SK-N-SH treated with all-trans-retinoic acid at 6 μM for 48 hours (cell line): ENCODE results near the gene TESMIN.
A peak's percentile ranks its signal among the peaks of the same experiment; 100 is the strongest.

Experiments
- ATAC-seq: fragments of 200-7000 bp; cut with Tn5 transposase; 3 replicates; pipeline ENCODE4 v1.9.1; 2020; ENCODE audit warnings: mild to moderate bottlenecking, moderate library complexity
- BACH2 ChIP-seq: fragments of 250-450 bp; sonication (Bioruptor Pico); IDR thresholded peaks from 2 replicates; pipeline ENCODE4 v1.9.0; 2021; ENCODE audit warnings: mild to moderate bottlenecking, borderline replicate concordance
- CSDC2 ChIP-seq: fragments of 250-450 bp; sonication (Bioruptor Pico); IDR thresholded peaks from 2 replicates; pipeline ENCODE4 v1.5.0; 2020; ENCODE audit warnings: mild to moderate bottlenecking, moderate library complexity
- CSRNP3 ChIP-seq: fragments of 250-450 bp; sonication (Bioruptor Pico); IDR thresholded peaks from 2 replicates; pipeline ENCODE4 v1.5.1; 2021; ENCODE audit warnings: mild to moderate bottlenecking, moderate library complexity
- ESRRG ChIP-seq: fragments of 250-450 bp; sonication (Bioruptor Pico); IDR thresholded peaks from 2 replicates; pipeline ENCODE4 v1.6.1; 2021; ENCODE audit warnings: mild to moderate bottlenecking
- GLIS3 ChIP-seq: fragments of 250-450 bp; sonication (Bioruptor Pico); IDR thresholded peaks from 2 replicates; pipeline ENCODE4 v1.5.0; 2020; ENCODE audit warnings: mild to moderate bottlenecking, moderate library complexity
- ISL1 ChIP-seq: fragments of 250-450 bp; sonication (Bioruptor Pico); IDR thresholded peaks from 2 replicates; pipeline ENCODE4 v2.1.2; 2022; ENCODE audit warnings: mild to moderate bottlenecking, moderate library complexity
- PPARA ChIP-seq: fragments of 250-450 bp; sonication (Bioruptor Pico); IDR thresholded peaks from 2 replicates; pipeline ENCODE4 v1.5.0; 2020; ENCODE audit warnings: mild to moderate bottlenecking, borderline replicate concordance
- RARB ChIP-seq: fragments of 250-450 bp; sonication (Bioruptor Pico); IDR thresholded peaks from 2 replicates; pipeline ENCODE4 v1.8.0; 2021; ENCODE audit warnings: mild to moderate bottlenecking, moderate library complexity
- SNAI2 ChIP-seq: fragments of 250-450 bp; sonication (Bioruptor Pico); IDR thresholded peaks from 2 replicates; pipeline ENCODE4 v1.5.0; 2020; ENCODE audit warnings: mild to moderate bottlenecking, moderate library complexity
- TOX ChIP-seq: fragments of 250-450 bp; sonication (Bioruptor Pico); IDR thresholded peaks from 2 replicates; pipeline ENCODE4 v1.8.0; 2021; ENCODE audit warnings: mild to moderate bottlenecking, moderate library complexity, borderline replicate concordance
- TSHZ2 ChIP-seq: fragments of 250-450 bp; sonication (Bioruptor Pico); IDR thresholded peaks from 2 replicates; pipeline ENCODE4 v1.5.0; 2020; ENCODE audit warnings: mild to moderate bottlenecking, moderate library complexity
- ZC3H10 ChIP-seq: fragments of 250-450 bp; sonication (Bioruptor Pico); IDR thresholded peaks from 2 replicates; pipeline ENCODE4 v1.5.1; 2021; ENCODE audit warnings: mild to moderate bottlenecking, moderate library complexity
- ZFP3 ChIP-seq: fragments of 250-450 bp; sonication (Bioruptor Pico); IDR thresholded peaks from 2 replicates; pipeline ENCODE4 v1.5.0; 2020; ENCODE audit warnings: mild to moderate bottlenecking, moderate library complexity
- ZFP30 ChIP-seq: fragments of 450-650 bp; formaldehyde crosslinking; IDR thresholded peaks from 2 replicates; pipeline ENCODE4 v1.5.0; 2022; ENCODE audit warnings: mild to moderate bottlenecking, moderate library complexity
- ZNF565 ChIP-seq: fragments of 450-650 bp; formaldehyde crosslinking; conservative IDR thresholded peaks from 2 replicates; pipeline ENCODE4 v1.5.0; 2020; ENCODE audit warnings: low read depth, mild to moderate bottlenecking, moderate library complexity
- ZNF70 ChIP-seq: fragments of 450-650 bp; formaldehyde crosslinking; IDR thresholded peaks from 2 replicates; pipeline ENCODE4 v1.5.0; 2020; ENCODE audit warnings: mild to moderate bottlenecking, moderate library complexity
- ZNF8 ChIP-seq: fragments of 450-650 bp; formaldehyde crosslinking; IDR thresholded peaks from 2 replicates; pipeline ENCODE4 v1.5.0; 2020; ENCODE audit warnings: mild to moderate bottlenecking, moderate library complexity
- TF ChIP-seq, protein P1 (sequence below): fragments of 250-450 bp; sonication (Bioruptor Pico); IDR thresholded peaks from 2 replicates; pipeline ENCODE4 v1.8.0; 2021; ENCODE audit warnings: low read depth, mild to moderate bottlenecking, moderate library complexity, borderline replicate concordance
- TF ChIP-seq, protein P2 (sequence below): fragments of 250-450 bp; sonication (Bioruptor Pico); IDR thresholded peaks from 2 replicates; pipeline ENCODE4 v1.5.1; 2020; ENCODE audit warnings: low read depth, mild to moderate bottlenecking, moderate library complexity

Gene TESMIN

DNA sequence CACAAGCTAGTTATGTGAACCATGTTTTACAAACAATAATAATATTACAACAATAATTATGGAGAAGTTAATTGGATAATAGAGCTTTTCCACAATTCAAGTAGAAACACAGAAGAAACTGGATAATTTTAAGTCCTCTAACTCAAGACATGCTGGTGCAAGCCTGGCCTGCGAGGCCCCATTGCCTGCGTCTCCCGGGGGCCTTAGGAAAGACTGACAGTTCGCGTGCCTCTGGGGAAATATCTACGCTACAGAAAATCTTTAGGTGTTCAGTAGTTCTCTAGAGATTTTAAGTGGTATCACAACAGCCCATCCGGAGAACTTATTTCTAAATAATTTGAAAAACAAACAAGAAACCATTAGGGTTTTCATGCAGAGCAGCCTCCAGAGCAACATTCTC lies 43.8 kb downstream of the TESMIN start:
- ATAC-seq: no peak
- no peak for TF ChIP-seq GLIS3 (CRISPR knock-in tag)
- no peak for TF ChIP-seq SNAI2 (CRISPR knock-in tag)
- no peak for TF ChIP-seq ZC3H10
- TF ChIP-seq, protein P1, sequence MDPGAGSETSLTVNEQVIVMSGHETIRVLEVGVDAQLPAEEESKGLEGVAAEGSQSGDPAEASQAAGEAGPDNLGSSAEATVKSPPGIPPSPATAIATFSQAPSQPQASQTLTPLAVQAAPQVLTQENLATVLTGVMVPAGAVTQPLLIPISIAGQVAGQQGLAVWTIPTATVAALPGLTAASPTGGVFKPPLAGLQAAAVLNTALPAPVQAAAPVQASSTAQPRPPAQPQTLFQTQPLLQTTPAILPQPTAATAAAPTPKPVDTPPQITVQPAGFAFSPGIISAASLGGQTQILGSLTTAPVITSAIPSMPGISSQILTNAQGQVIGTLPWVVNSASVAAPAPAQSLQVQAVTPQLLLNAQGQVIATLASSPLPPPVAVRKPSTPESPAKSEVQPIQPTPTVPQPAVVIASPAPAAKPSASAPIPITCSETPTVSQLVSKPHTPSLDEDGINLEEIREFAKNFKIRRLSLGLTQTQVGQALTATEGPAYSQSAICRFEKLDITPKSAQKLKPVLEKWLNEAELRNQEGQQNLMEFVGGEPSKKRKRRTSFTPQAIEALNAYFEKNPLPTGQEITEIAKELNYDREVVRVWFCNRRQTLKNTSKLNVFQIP (CRISPR knock-in tag): no peak
- TF ChIP-seq TSHZ2 (CRISPR knock-in tag): no peak
- TF ChIP-seq ZFP3 (CRISPR knock-in tag): no peak
- TF ChIP-seq ISL1 (CRISPR knock-in tag): no peak
- no peak for TF ChIP-seq ZNF565 (CRISPR knock-in tag)
- no peak for TF ChIP-seq RARB (CRISPR knock-in tag)
- no peak for TF ChIP-seq TOX
- TF ChIP-seq CSDC2 (CRISPR knock-in tag): no peak
- TF ChIP-seq ZFP30 (CRISPR knock-in tag): no peak
- TF ChIP-seq, protein P2, sequence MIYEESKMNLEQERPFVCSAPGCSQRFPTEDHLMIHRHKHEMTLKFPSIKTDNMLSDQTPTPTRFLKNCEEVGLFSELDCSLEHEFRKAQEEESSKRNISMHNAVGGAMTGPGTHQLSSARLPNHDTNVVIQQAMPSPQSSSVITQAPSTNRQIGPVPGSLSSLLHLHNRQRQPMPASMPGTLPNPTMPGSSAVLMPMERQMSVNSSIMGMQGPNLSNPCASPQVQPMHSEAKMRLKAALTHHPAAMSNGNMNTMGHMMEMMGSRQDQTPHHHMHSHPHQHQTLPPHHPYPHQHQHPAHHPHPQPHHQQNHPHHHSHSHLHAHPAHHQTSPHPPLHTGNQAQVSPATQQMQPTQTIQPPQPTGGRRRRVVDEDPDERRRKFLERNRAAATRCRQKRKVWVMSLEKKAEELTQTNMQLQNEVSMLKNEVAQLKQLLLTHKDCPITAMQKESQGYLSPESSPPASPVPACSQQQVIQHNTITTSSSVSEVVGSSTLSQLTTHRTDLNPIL (CRISPR knock-in tag): no peak
- no peak for TF ChIP-seq BACH2
- TF ChIP-seq, all 23 proteins: peak for 0

- TF ChIP-seq RARB (CRISPR knock-in tag) (no peak), ESRRG (CRISPR knock-in tag) (no peak), TOX (no peak), ZNF70 (CRISPR knock-in tag) (no peak), ZC3H10 (no peak), ZNF565 (CRISPR knock-in tag) (no peak), TSHZ2 (CRISPR knock-in tag) (no peak), ZFP30 (CRISPR knock-in tag) (no peak), CSRNP3 (no peak)
- TF ChIP-seq, protein P1 (CRISPR knock-in tag): no peak
- TF ChIP-seq, all 23 proteins: peak for 0
- no peak for ATAC-seq
Measured at GRCh38 chr11:68704887-68705286, 46.4 kb downstream of the TESMIN start.

DNA sequence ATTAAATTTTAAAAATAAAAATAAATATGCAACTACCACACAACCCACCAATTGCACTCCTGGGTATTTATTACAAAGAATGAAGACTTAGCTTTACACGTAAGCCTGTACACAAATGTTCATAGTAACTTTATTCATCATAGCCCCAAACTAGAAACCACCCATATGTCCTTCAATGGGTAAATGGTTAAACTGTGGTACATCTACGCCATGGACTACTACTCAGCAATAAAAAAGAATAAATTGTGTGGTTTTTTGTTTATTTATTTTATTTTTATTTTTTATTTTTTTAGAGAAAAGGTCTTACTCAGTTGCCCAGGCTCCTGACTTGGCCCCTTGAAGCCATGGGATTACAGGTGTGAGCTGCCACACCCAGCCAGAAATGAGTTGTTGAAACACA lies 52.3 kb downstream of the TESMIN start:
- ATAC-seq: no peak
- TF ChIP-seq ZNF8 (CRISPR knock-in tag): peak; percentile 98
- TF ChIP-seq PPARA (CRISPR knock-in tag): no peak
- no peak for TF ChIP-seq BACH2
